Suppressor macrophage (primary cell): ENCODE measurements around the gene ZKSCAN3.
"Not testable (repeated sequence)": the region's sequence is repeated elsewhere in the genome, so short reads cannot be mapped to it uniquely, and the experiment has no call there.

Source experiments
- DNase-seq, 4 experiments: peaks; one replicate each; pipeline ENCODE4 v3.0.0-alpha.2; 2020 to 2022
- total RNA-seq, 17 experiments: gene quantifications; one replicate each; lab custom pipeline; 2026; ENCODE audit warnings: mixed read lengths in 6 of 17, inconsistent platforms in 3 of 17; lab: John Stamatoyannopoulos, UW

The ZKSCAN3 gene
- total RNA-seq = 1.2 to 14.7 (median 8.9) reads per million in 17 experiments

DNA sequence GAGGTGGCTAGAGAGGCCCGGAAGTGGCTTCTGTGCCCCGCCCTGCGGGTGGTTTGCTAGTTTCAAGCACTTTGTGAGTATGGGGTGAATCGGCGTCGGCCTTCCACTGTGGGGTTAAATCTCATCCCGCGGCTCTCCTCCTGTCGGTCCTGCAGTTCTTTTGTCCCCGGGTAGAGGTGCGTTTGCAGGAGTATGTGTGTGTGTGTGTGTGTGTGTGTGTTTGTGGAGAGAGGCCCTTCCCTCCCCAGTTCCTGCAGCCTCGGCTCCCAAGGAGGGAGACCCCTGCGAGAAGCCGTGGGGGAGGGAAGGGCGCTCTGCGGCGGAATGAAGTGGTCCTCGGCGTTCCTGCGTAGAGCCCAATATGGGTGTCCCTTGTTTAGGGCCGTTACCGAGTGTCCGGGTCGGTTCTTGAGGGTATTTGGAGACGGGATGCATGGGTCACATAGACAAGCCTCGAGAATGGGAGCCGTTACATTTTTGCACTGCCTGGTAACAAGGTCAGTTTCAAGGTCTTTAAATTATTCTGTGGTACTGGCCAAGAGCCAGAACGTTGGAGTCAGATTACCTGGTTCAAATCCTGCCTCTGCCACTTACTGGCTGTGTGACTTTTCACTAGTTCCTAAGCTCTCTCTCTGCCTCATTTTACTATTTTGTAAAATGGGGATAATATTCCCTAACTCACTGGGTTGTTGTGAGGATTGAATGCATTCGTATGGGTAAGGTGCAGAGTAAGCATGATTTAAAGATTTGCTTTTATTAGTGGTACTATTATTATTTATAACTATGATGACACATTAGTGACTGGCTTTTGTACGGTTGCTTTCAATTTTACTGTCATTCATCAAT, at the start of gene ZKSCAN3:
Gene ZKSCAN3 (plus strand): TSS at position 56 of the 846 bp plus-strand sequence. CDS start 9,640 bp downstream, outside the sequence.
- DNase-seq = peak; percentile 84 to 92 (median 89)

DNA sequence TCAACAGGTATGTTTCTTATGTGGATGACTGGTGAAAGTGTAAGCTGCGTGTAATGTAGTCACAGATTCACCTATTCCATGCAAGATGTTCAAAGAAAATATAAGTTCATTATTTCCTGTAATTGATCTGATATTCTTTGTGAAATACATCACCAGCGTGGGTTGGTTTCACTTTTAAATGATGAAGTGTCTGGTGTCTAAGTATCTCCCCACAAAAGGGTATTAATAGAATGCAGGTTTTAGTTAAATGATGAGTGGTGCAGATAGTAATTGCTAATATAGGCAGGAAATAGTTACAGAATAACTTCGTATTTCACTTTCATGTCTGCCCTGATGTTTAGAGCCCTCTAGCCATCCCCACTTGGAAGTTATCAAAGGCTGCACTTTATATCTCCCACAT, 46.2 kb upstream of the ZKSCAN3 start:
- DNase-seq = no peak

DNA sequence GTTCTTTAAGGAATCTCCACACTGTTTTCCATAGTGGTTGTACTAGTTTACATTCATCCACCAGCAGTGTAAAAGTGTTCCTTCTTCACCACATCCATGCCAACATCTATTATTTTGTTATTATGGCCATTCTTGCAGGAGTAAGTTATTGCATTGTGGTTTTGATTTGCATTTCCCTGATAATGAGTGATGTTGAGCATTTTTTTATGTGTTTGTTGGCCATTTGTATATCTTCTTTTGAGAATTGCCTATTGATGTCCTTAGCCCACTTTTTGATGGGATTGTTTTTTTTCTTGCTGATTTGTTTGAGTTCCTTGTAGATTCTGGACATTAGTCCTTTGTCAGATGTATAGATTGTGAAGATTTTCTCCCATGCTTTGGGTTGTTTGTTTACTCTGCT, 43.4 kb upstream of the ZKSCAN3 start:
- DNase-seq = not testable (repeated sequence)

DNA sequence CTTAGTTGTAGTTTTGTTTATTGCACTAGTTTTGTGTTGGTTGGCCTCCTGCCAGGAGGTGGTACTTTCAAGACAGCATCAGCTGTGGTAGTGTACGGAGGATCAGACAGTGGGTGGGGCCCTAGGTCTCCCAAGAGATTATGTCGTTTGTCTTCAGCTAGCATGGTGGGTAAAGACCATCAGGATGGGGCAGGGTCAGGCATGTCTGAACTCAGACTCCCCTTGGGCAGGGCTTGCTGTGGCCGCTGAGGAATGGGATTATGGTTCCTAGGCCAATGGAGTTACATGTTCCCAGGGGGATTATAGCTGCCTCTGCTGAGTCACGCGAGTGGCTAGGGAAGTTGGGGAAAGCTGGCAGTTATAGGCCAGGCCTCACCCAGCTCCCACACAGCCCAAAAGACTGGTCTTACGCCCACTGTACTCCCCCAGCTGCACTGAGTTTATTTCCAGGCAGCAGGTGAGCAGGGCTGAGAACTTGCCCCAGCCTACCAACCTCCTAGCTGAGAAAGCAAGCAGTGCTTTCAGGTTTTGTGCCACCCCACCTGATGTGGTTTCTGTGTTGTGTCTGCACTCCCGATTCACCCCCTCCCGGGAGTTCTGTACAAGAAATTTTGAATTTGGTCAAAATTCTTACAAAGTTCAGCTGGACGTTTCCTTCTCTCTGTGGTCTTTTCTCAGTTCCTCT, 38.5 kb upstream of the ZKSCAN3 start:
- no peak for DNase-seq

DNA sequence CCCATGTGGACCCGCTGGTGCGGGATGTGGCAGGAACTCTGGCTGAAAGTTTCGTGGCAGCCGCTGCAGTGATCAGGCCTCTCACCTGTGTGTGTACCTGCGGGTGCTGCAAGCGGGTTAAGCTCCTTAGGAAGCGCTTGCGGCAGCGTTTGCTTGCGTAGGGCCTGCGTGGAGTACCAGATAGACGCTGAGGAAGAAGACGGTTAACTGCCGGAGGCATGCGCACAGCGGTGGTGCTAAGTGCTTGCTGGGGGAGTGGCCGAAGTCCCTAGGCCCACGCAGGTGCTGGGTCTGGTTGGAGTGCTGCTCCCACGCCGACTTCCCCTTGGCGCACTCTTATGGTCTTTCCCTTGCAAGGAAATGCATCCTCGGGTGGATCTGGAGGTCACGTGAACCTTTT, 36.8 kb upstream of the ZKSCAN3 start:
- DNase-seq = no peak

DNA sequence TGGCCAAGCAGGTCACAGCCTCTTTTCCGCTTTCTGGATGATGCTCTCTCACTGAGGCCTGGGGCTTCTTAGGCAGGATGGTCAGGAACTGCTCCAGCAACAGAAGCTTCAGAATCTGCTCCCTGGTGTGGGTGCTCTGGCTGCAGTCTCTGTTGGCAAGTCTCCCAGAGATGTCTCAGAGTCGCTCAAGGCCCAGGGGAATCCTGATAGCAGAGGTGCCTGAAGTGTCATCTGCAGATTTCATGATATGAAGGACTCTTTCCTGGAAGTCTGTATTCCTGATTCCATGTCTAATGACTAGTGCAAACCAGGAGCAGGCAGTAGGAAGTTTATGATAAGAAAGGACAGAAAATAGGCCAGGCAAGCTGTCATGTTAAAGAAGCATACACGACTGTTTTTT, 34.1 kb upstream of the ZKSCAN3 start:
- no peak for DNase-seq

DNA sequence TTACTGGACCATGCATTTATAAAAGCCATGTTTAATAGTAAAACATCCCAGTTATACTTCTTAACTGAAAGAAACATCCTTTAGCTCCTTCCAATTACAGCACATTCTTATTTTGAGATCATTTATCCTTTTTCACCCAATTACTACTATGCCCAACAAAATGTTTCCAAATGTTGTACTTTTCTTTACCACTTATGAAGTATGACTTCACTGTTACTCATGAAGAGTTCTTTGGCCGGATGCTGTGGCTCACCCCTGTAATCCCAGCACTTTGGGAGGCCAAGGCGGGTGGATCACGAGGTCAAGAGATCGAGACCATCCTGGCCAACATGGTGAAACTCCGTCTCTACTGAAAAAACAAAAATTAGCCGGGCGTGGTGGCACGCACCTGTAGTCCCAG, 31.9 kb upstream of the ZKSCAN3 start:
- not testable (repeated sequence) for DNase-seq

DNA sequence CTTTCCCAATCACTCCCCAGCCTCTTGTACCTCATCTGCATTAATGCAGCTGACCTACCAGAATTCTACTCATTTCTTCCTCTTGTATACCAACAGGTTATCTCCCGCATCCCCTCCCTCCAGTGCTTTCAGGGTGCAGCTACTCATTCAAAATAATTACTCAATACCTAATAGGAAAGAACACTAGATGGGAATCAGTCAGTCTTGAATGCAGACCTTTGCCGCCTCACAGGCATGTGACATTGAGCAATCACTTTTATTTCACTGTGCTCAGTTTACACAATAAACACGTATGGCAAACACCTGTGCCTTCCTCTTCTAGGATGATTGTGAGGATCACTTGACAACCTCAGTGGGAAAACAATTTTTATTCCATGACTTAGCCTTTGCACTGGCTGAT, 27.1 kb upstream of the ZKSCAN3 start:
- DNase-seq = no peak

DNA sequence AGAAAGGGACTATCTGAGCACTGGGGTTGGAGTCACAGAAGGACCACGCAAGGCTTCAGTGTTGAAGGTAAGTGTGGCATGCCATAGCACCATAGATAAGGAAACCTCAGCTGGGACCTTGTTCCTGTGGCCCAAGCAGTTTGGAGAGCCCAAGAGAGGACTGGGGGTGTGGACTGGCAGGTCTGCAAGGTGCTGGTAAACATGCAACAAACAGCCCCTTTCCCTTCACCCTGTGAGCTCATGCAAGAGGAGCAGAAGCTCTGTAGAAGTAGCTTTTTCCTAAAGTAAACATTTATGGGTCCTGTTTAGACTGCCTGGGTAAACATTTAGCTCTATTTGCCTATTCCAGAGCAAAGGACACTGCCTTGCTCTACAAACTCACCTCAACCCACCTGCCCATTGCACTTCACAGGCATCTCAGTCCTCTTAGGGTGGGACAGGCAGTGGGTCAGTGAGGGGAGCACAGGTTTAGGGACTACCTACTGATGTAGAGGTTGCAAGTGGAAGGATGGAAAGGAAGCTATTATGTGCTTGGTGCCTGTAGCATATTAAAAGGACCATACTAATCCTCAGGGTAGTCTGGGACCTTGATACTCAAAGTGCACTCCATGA, 25.8 kb upstream of the ZKSCAN3 start:
- no peak for DNase-seq

DNA sequence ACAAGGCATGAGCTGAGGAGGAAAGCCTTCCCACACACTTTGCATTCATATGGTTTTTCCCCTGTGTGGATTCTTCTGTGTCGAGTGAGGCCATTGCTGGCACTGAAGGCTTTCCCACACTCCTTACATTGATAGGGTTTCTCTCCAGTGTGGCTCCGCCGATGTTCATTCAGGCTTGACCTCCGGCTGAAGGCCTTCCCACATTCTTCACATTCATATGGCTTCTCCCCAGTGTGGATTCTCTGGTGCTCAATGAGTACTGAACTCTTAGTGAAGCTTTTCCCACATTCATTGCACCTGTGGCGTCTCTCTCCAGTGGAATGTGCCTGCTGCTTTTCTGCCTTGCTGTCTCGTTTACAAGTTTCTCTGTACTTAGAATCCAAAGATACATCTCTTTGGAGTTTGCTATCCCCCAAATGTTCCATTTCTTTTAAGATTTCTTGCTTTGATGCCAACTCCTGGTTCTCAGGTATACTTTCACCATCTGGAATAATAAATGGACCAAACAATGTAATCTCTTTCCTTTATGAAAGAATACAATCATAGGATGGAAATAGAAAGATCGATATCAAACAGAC, 23.3 kb upstream of the ZKSCAN3 start:
- no peak for DNase-seq

DNA sequence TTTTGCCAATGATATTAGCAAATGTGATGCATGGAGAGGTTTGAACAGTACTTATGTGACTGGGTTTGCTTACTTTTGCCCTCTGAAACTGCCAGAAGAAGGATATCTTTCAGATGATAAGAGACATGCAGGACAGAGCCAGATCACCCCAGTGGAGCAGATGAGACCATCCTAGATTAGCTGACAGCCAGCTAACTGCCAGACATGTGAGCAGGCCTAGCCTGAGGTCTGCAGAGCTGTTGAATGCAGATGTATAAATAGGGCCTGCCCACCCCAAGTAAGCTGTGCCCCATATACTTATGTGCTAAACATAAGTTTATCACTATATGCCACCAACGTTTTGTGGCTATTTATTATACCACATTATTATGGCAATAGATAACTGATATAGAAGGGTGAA, 19.7 kb upstream of the ZKSCAN3 start:
- DNase-seq = no peak

DNA sequence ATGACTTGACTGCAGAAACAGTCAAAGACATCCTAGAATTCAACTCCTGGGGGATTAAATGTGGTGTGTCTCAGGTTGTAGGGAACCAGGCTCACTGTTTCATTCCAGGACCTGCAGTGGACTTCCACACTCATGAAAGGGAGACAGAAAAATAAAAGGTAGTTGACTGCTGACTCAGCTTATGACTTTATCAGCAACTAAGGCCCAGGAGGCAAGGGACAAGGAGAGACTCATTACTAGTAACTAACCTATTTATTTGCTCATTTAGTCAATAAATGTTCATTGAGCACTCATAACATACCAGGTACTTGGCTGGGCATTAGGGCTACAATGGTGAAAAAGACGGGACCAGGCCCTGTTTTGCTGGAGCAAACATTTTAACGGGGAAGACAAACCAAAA, 16.7 kb upstream of the ZKSCAN3 start:
- no peak for DNase-seq

DNA sequence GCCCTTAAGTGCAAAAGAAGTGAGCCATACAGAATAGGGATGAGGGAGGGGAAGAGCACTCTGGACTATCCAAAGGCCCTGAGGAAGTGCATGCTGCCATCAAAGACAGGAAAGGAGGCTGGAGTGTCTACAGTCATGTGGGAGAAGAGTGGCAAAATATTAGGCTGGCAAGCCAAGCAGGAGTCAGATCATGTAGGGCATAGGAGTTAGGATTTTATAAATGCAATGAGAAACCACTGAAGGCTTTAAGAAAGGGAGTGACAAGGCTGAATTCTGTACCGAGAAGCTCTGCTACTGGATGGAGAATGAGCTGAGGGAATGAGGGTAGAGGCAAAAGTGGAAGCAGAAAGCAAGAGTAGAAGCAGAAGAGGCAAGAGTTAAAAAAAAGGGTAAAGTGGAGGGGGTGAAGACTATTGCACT, 16.1 kb upstream of the ZKSCAN3 start:
- DNase-seq = no peak

DNA sequence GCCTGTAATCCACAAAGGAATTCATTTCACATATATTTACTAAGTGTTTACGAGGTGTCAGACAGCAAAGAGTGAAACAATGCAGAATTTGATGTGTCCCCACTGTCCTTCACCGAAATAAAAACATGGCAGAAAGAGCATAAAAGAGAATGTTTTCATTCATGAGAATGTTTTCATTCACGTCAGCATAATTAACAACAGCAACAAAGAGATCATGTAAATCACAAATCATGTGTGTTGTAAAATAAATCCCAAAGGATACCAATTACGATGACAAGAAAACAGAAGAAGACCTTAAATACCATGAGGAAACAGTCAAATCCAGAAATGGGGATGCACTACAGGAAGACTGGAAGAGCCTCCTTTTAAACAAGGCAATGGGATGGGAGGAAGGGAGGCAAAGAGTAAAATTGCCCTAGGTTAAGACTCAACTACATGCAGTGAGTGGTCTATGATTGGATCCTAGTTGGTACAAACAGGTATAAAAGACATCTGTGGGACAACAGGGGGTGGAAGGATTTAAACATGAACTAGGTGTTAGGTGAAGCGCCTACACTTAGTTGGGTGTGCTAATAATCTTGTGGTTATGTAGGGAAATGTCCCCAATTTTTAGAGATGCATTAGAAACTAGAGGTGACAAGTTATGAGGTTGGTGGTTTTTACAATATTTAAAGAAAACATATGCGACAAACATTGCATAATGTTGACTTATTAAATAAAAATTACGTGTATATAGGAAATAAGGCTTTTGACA, 15.3 kb upstream of the ZKSCAN3 start:
- DNase-seq = no peak

DNA sequence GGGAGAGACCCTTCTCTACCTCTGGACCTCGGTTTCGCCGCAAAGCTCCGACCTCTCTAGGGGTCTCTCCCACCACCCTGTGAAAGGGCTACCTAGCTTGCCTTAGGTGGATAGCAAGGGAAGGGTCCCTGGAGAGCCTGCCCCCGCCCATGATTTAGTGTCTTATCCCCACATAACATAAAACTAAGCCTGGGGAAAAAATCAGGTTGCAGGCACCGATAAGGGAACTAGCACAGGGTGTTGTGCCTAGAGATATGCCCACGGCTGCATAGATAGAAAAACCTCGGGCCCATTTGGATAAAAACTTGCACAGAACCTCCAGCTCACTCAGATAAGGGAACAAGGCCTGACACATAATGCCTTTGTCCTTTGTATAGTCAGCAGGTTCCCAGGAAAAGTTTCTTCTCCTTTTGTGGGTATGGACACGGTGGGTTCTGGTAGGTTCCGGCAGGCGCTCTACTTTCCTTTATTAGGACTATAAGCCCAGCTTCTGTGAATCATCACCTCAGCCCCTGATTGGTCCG, 14.6 kb upstream of the ZKSCAN3 start:
- no peak for DNase-seq

DNA sequence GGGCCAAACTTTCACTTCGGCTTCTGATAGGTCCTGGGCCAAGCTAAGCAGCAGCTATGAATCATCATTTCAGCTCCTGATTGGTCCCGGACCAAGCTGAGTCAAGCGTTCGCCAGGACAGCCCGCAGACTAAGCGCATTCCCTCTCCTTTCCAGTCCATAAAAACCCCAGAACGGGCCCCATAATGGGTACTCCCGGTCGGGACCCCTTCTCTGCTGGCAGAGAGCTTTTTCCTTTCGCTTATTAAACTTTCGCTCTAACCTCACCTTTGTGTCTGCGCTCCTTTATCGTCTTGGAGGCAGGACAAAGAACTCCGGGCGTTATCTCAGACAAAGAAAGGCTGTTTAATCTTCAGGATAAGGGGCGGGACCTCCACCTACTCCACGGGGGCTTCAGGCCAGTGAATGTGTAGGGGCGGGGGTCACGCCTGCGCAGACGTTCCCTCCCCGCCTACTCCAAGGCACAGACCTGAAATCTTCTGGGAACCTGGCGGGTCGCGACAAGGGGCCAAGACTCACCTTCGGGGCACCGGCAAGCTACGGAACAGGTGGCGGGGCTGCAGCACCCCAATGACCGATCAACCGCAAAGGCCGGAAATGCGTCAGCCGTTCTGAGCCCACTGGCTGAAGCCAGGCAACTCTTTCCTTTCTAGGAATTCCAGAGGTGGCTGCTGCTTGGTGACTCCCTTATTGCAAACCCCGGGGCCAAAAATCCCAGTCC, 14.0 kb upstream of the ZKSCAN3 start, which contains the start of gene ZSCAN31:
Gene ZSCAN31 (minus strand): TSS at position 585 of the 720 bp plus-strand sequence. CDS start 6,465 bp downstream, outside the sequence.
- peak; percentile 96 to 99 (median 97) for DNase-seq

DNA sequence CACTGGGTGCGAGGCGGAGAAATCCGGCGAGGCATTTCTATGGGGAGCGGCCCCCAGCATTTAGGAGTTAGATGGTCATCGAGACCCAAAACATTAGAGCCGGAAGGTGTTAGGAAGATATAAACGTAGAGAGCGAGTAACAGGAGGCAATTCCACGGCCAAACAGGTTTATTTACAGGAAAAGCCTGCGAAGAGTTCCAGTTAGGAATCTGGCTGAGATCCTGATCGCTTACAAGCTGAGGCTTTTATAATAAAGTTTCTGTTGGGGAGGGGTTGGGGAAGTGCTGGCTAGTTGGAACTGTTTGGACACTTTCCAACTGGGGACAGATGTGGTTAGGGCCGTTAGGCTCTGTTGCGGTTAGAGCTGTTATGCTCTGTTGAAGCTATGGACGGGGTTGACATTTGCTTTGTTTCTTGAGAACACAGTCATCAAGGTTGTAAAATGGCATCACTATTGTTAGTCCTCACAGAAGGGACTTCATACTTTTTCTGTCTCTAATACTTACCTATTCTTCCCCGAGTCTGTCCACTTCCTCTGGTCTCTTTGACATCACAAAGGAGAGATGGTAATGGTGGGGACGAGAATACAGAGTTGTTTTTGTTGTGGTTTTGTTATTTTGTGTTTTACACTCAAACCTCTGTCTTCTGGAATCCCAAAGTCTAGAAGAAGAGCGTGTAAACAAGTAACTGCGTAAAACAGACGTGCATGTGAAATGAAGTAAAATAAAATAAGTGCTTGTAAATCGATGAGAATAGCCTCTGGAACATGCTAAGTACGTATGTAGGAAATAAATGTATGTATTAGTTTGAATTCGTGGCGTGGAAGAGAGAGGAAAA, 13.2 kb upstream of the ZKSCAN3 start:
- DNase-seq = peak; percentile 60 to 74 (median 68)

DNA sequence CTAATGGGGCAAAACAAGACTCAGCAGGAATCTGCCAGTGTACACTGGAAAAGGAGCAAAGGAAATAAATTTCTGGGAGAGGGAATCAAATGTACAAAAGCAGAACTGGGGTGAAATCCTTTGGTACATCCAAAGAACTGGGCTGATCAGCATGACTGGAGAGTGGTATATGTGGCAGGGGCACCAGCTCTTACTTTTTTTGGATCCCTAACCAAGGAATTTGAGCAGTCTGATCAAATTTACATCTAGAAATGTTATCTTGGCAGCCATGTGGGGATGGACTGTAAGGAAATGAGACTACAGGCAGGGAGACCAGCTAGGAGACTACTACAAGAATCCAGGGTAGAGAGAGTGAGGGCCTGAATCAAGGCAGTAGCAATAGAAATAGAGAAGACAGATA, 12.6 kb upstream of the ZKSCAN3 start:
- no peak for DNase-seq

DNA sequence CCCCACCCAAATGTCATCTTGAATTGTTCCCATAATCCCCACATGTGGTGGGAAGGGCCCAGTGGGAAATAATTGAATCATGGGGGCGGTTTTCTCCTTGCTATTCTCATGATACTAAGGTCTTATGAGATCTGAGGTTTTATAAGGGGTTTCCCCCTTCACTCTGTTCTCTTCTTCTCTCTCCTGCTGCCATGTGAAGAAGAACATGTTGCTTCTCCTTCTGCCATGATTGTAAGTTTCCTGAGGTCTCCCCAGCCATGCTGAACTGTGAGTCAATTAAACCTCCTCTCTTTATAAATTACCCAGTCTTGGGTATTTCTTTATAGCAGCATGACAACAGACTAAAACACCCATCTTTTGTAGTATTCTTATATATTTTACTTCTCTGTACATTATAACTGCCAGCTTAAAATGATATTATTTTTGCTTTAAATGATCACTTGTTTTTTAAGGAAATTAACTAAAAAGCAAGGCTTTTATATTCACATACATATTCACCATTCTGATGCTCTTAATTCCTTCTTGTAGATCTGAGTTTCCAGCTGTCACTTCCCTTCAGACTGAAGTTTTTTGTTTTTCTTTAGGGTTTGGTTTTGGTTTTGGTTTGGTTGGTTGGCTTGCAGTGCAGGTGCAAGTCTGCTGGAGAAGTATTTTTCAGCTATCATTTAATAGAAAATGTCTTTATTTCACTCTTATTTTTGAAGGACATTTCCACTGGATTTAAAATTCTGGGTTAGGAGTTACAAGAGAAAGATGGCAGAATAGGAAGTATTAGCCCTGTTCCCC, 9.2 kb upstream of the ZKSCAN3 start:
- DNase-seq = no peak
